BJ (cell line): ENCODE measurements around the gene MLLT1. TPM values are rescaled to one million over a fixed set of nuclear protein-coding genes. Genes with fewer than 3 reads are reported as not detected.

Experiments used
- polyA plus RNA-seq: library from polyadenylated mRNA; depleted of rRNA; stranded (reverse); fragments of >200 nt; gene quantifications from 2 replicates; pipeline ENCODE4 v1.2.3, GENCODE V29; 2011; rRNA removed
- small RNA-seq: library from RNA; depleted of rRNA; stranded (forward); fragments of <200 nt; gene quantifications from one replicate; pipeline ENCODE3, GENCODE V24; 2012; ENCODE audit warnings: low replicate concordance, low read depth; ENCODE audit not compliant: insufficient read length

Gene MLLT1
- polyA plus RNA-seq, 1 experiment = 28.1 TPM

Small RNAs within 50 kb of the gene (small RNA-seq; reads per million reads assigned to genes)
- not detected for gene AC011471.1

Other genes with a start within 250 kb of the MLLT1 start
- 4.9 and 5.7 TPM in 2 replicates for gene RFX2, start 169.5 kb downstream of the MLLT1 start, polyA plus RNA-seq
- not detected in 2 replicates for gene ACSBG2, start 144.3 kb downstream of the MLLT1 start, polyA plus RNA-seq
- 0.05 and 0.10 TPM in 2 replicates for gene ACER1, start 53.6 kb upstream of the MLLT1 start, polyA plus RNA-seq
- gene CLPP, start 81.6 kb upstream of the MLLT1 start, polyA plus RNA-seq = 45.9 and 69.9 TPM in 2 replicates
- 29.2 and 40.9 TPM in 2 replicates for gene ALKBH7, start 92.8 kb upstream of the MLLT1 start, polyA plus RNA-seq
- gene PSPN, start 96.0 kb upstream of the MLLT1 start, polyA plus RNA-seq = 0.32 and 0.48 TPM in 2 replicates
- gene GTF2F1, start 113.2 kb upstream of the MLLT1 start, polyA plus RNA-seq = 45.3 and 49.4 TPM in 2 replicates
- 49.4 and 68.7 TPM in 2 replicates for gene KHSRP, start 144.8 kb upstream of the MLLT1 start, polyA plus RNA-seq
- 0.05 TPM in 1 of 2 replicates, not detected in the other for gene SLC25A41, start 153.8 kb upstream of the MLLT1 start, polyA plus RNA-seq
- gene SLC25A23, start 179.8 kb upstream of the MLLT1 start, polyA plus RNA-seq = 6.3 and 7.4 TPM in 2 replicates
- gene CRB3, start 184.3 kb upstream of the MLLT1 start, polyA plus RNA-seq = not detected in 2 replicates
- gene DENND1C, start 201.8 kb upstream of the MLLT1 start, polyA plus RNA-seq = 0.07 TPM in 1 of 2 replicates, not detected in the other
- not detected in 2 replicates for gene TUBB4A, start 222.3 kb upstream of the MLLT1 start, polyA plus RNA-seq